ENCODE data around the gene MKRN2OS.

- TF ChIP-seq EP300 (IDR thresholded peaks at IDR 0.05) (no peak), POLR2AphosphoS5 (IDR thresholded peaks at IDR 0.05) (no peak), CTCF (IDR thresholded peaks at IDR 0.05) (no peak), POLR2A (IDR thresholded peaks at IDR 0.05) (no peak)
Observed at GRCh38 chr3:12541625-12542024, 3.7 kb downstream of the MKRN2OS start.

All from upper lobe of left lung (tissue), 4 donors.